ENCODE results near the gene FASN. TPM values are rescaled to one million over a fixed set of nuclear protein-coding genes. Genes with fewer than 3 reads are reported as not detected.

The FASN gene
- total and polyA plus RNA-seq, 2 of the 13 experiments (the other 11 are each of a cell fraction or from before 2014, with no cell fraction given), result 51.7 to 101 TPM

DNA sequence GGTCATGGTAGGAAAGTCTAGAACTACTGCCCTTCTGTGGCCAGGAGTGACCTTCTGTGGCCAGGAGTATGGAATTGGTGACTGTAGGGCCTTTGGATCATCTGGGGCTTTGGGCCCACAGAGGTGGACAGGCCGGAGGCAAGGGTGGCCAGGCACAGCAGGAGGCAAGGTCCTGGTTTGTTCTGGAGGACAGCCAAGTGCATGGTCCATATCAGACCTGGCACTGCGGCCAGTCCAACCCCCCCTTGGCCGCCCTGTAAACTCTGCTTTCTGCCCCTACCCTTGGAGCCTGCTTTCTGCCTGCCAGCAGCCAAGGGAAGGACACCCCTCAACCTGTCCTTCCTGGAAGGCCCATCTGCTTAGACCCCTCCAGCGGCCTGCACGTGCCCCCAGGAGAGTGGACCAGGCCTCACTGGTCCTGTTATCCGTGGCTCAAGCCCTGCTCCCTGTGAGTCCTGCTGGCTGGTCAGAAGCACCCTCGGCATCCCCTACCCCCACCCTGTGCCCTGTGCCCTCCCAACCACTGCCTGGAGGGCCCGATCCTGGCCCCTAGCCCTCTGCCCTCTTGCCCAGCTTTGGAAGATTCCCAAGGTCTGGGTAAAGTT lies 58.2 kb downstream of the FASN start (continued):
- TF ChIP-seq, protein P1, sequence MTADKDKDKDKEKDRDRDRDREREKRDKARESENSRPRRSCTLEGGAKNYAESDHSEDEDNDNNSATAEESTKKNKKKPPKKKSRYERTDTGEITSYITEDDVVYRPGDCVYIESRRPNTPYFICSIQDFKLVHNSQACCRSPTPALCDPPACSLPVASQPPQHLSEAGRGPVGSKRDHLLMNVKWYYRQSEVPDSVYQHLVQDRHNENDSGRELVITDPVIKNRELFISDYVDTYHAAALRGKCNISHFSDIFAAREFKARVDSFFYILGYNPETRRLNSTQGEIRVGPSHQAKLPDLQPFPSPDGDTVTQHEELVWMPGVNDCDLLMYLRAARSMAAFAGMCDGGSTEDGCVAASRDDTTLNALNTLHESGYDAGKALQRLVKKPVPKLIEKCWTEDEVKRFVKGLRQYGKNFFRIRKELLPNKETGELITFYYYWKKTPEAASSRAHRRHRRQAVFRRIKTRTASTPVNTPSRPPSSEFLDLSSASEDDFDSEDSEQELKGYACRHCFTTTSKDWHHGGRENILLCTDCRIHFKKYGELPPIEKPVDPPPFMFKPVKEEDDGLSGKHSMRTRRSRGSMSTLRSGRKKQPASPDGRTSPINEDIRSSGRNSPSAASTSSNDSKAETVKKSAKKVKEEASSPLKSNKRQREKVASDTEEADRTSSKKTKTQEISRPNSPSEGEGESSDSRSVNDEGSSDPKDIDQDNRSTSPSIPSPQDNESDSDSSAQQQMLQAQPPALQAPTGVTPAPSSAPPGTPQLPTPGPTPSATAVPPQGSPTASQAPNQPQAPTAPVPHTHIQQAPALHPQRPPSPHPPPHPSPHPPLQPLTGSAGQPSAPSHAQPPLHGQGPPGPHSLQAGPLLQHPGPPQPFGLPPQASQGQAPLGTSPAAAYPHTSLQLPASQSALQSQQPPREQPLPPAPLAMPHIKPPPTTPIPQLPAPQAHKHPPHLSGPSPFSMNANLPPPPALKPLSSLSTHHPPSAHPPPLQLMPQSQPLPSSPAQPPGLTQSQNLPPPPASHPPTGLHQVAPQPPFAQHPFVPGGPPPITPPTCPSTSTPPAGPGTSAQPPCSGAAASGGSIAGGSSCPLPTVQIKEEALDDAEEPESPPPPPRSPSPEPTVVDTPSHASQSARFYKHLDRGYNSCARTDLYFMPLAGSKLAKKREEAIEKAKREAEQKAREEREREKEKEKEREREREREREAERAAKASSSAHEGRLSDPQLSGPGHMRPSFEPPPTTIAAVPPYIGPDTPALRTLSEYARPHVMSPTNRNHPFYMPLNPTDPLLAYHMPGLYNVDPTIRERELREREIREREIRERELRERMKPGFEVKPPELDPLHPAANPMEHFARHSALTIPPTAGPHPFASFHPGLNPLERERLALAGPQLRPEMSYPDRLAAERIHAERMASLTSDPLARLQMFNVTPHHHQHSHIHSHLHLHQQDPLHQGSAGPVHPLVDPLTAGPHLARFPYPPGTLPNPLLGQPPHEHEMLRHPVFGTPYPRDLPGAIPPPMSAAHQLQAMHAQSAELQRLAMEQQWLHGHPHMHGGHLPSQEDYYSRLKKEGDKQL (CRISPR knock-in tag; IDR thresholded peaks at IDR 0.05; ENCODE audit: low read depth), result no peak
- TF ChIP-seq ZNF619 (CRISPR knock-in tag; IDR thresholded peaks at IDR 0.05) (peak; percentile 71; the same call in 1 of the 2 replicates), ZNF678 (CRISPR knock-in tag; IDR thresholded peaks at IDR 0.05) (no peak), MYC (CRISPR knock-in tag; IDR thresholded peaks at IDR 0.05; ENCODE audit: borderline replicate concordance) (peak; percentile 74; the same call in 1 of the 2 replicates), KLF16 (CRISPR knock-in tag; IDR thresholded peaks at IDR 0.05) (0 out of 4 replicates have a peak, but pooled peaks of 1 of the 2 experiments have one; percentile 44), NR2F2 (IDR thresholded peaks at IDR 0.05; ENCODE audit: borderline replicate concordance, low read depth) (peak; percentile 35; the same call in 1 of the 2 replicates), ZMYM3 (CRISPR knock-in tag; IDR thresholded peaks at IDR 0.05) (peak; percentile 38; the same call in 1 of the 2 replicates), LCORL (IDR thresholded peaks at IDR 0.05) (no peak), LCORL (CRISPR knock-in tag; IDR thresholded peaks at IDR 0.05) (peak; percentile 39; the same call in 1 of the 2 replicates), ZNF781 (CRISPR knock-in tag; IDR thresholded peaks at IDR 0.05; ENCODE audit: borderline replicate concordance, not compliant biosample characterization) (no peak), EEA1 (CRISPR knock-in tag; IDR thresholded peaks at IDR 0.05; ENCODE audit: borderline replicate concordance) (no peak), KDM4B (CRISPR knock-in tag; IDR thresholded peaks at IDR 0.05) (0 out of 2 replicates have a peak, but pooled peaks have one; percentile 16), ELK4 (CRISPR knock-in tag; IDR thresholded peaks at IDR 0.05; ENCODE audit: borderline replicate concordance) (no peak), DPF2 (CRISPR knock-in tag; IDR thresholded peaks at IDR 0.05; ENCODE audit: borderline replicate concordance, low read depth) (peak; percentile 76; the same call in 1 of the 2 replicates), SOX6 (IDR thresholded peaks at IDR 0.05) (no peak), SOX6 (CRISPR knock-in tag; IDR thresholded peaks at IDR 0.05) (peak; percentile 56), ZNF720 (CRISPR knock-in tag; IDR thresholded peaks at IDR 0.05) (no peak), ZFY (CRISPR knock-in tag; IDR thresholded peaks at IDR 0.05) (peak; percentile 73; the same call in 1 of the 2 replicates), PHF5A (CRISPR knock-in tag; IDR thresholded peaks at IDR 0.05; ENCODE audit: low read depth, unreplicated experiment) (peak; percentile 52), ZNF333 (CRISPR knock-in tag; IDR thresholded peaks at IDR 0.05; ENCODE audit: borderline replicate concordance) (peak; percentile 51; the same call in 1 of the 2 replicates), CENPT (CRISPR knock-in tag; IDR thresholded peaks at IDR 0.05; ENCODE audit: low read depth) (no peak)
- TF ChIP-seq, protein P2, sequence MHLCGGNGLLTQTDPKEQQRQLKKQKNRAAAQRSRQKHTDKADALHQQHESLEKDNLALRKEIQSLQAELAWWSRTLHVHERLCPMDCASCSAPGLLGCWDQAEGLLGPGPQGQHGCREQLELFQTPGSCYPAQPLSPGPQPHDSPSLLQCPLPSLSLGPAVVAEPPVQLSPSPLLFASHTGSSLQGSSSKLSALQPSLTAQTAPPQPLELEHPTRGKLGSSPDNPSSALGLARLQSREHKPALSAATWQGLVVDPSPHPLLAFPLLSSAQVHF (CRISPR knock-in tag; IDR thresholded peaks at IDR 0.05), result no peak
- TF ChIP-seq, protein P3, sequence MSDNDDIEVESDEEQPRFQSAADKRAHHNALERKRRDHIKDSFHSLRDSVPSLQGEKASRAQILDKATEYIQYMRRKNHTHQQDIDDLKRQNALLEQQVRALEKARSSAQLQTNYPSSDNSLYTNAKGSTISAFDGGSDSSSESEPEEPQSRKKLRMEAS (IDR thresholded peaks at IDR 0.05), result peak; percentile 36; the same call in 1 of the 2 replicates

All from HepG2 (cell line).